Anterior cingulate cortex (tissue), 58 donors: ENCODE results near the gene TIMELESS.
"Not testable (repeated sequence)": the region's sequence is repeated elsewhere in the genome, so short reads cannot be mapped to it uniquely, and the experiment has no call there.

Experiments used
- DNase-seq, 58 donors: peaks; one replicate each; lab custom pipeline; 2025; lab: John Stamatoyannopoulos, UW

The TIMELESS gene

GRCh38 chr12:56411781-56412639 is 37.2 kb downstream of the TIMELESS start:
- no peak for DNase-seq

GRCh38 chr12:56410768-56411167 is 38.5 kb downstream of the TIMELESS start:
- DNase-seq = no peak

- no peak for DNase-seq
Measured at GRCh38 chr12:56408799-56409417, 40.3 kb downstream of the TIMELESS start.

GRCh38 chr12:56404227-56404626 is 45.0 kb downstream of the TIMELESS start:
- DNase-seq = not testable (repeated sequence)

GRCh38 chr12:56401612-56402011 is 47.6 kb downstream of the TIMELESS start:
- not testable (repeated sequence) for DNase-seq

GRCh38 chr12:56401125-56401524 is 48.1 kb downstream of the TIMELESS start:
- DNase-seq = not testable (repeated sequence)

- not testable (repeated sequence) for DNase-seq
Measured at GRCh38 chr12:56399466-56399865, 49.8 kb downstream of the TIMELESS start.

- no peak for DNase-seq
Measured at GRCh38 chr12:56398324-56398723, 50.9 kb downstream of the TIMELESS start.

- no peak for DNase-seq
Measured at GRCh38 chr12:56392331-56392730, 56.9 kb downstream of the TIMELESS start.

- DNase-seq = no peak
Measured at GRCh38 chr12:56391721-56392120, 57.5 kb downstream of the TIMELESS start.

GRCh38 chr12:56389412-56389811 is 59.8 kb downstream of the TIMELESS start:
- no peak for DNase-seq

- DNase-seq = no peak
Measured at GRCh38 chr12:56387152-56387736, 62.0 kb downstream of the TIMELESS start.

- no peak for DNase-seq
Measured at GRCh38 chr12:56385873-56386272, 63.4 kb downstream of the TIMELESS start.

GRCh38 chr12:56382611-56383010 is 66.6 kb downstream of the TIMELESS start:
- DNase-seq = no peak

- no peak for DNase-seq
Measured at GRCh38 chr12:56377989-56378316, 71.3 kb downstream of the TIMELESS start.

GRCh38 chr12:56377310-56377988 is 71.8 kb downstream of the TIMELESS start:
- no peak for DNase-seq

- DNase-seq = no peak
Measured at GRCh38 chr12:56375598-56376434, 73.4 kb downstream of the TIMELESS start.

GRCh38 chr12:56374726-56375597 is 74.3 kb downstream of the TIMELESS start:
- no peak for DNase-seq

- DNase-seq = no peak
Measured at GRCh38 chr12:56373515-56373914, 75.7 kb downstream of the TIMELESS start.
